HepG2 (cell line): ENCODE measurements around the gene FAM216A. TPM values are rescaled to one million over a fixed set of nuclear protein-coding genes. Genes with fewer than 3 reads are reported as not detected.
A peak's percentile ranks its signal among the peaks of the same experiment; 100 is the strongest.

Source experiments
- ADNP ChIP-seq: sonication (generic); formaldehyde crosslinking; IDR thresholded peaks from 2 replicates; pipeline ENCODE4 v1.4.0; 2020; ENCODE audit warnings: missing genetic modification reagents
- DMAP1 ChIP-seq: IDR thresholded peaks from 2 replicates; pipeline ENCODE4 v1.6.1; 2016
- GZF1 ChIP-seq: sonication (generic); formaldehyde crosslinking; IDR thresholded peaks from 2 replicates; pipeline ENCODE4 v1.5.1; 2020; ENCODE audit warnings: mild to moderate bottlenecking, missing genetic modification reagents
- HOXD1 ChIP-seq: sonication (generic); formaldehyde crosslinking; IDR thresholded peaks from 2 replicates; pipeline ENCODE4 v1.5.0; 2020; ENCODE audit warnings: missing genetic modification reagents
- LCORL ChIP-seq, 2 experiments: fragments of 450-650 bp in 1 of 2; sonication (generic) in 1 of 2; formaldehyde crosslinking in 1 of 2; IDR thresholded peaks; 2 replicates each; pipeline versions ENCODE4 v1.5.0 to v1.6.1; 2017 to 2020; ENCODE audit warnings: antibody characterized with exemption in 1 of 2, missing genetic modification reagents in 1 of 2
- MIER3 ChIP-seq: IDR thresholded peaks from 2 replicates; pipeline ENCODE4 v1.6.1; 2016; ENCODE audit warnings: missing compliant biosample characterization, borderline replicate concordance
- MTA3 ChIP-seq: sonication (generic); formaldehyde crosslinking; IDR thresholded peaks from 2 replicates; pipeline ENCODE4 v1.4.0; 2020; ENCODE audit warnings: missing genetic modification reagents
- REPIN1 ChIP-seq: sonication (generic); formaldehyde crosslinking; IDR thresholded peaks from 2 replicates; pipeline ENCODE4 v1.8.0; 2022; ENCODE audit warnings: missing genetic modification reagents, low read depth, mild to moderate bottlenecking, borderline replicate concordance
- RXRB ChIP-seq: IDR thresholded peaks from 2 replicates; pipeline ENCODE4 v1.6.1; 2016; ENCODE audit warnings: borderline replicate concordance, missing genetic modification reagents, missing compliant biosample characterization
- SALL1 ChIP-seq: sonication (generic); formaldehyde crosslinking; IDR thresholded peaks from 2 replicates; pipeline ENCODE4 v1.8.0; 2022; ENCODE audit warnings: mild to moderate bottlenecking, missing genetic modification reagents
- SP5 ChIP-seq: IDR thresholded peaks from 2 replicates; pipeline ENCODE4 v1.6.1; 2016; ENCODE audit warnings: low read depth, borderline replicate concordance
- TARDBP ChIP-seq: sonication (generic); formaldehyde crosslinking; IDR thresholded peaks from 2 replicates; pipeline ENCODE4 v1.8.0; 2022; ENCODE audit warnings: mild to moderate bottlenecking, missing genetic modification reagents
- TGIF2 ChIP-seq: IDR thresholded peaks from 2 replicates; pipeline ENCODE4 v1.6.1; 2016; ENCODE audit warnings: control low read depth, missing compliant biosample characterization
- ZNF138 ChIP-seq: sonication (generic); formaldehyde crosslinking; IDR thresholded peaks from 2 replicates; pipeline ENCODE4 v1.5.0; 2020; ENCODE audit warnings: mild to moderate bottlenecking, low read depth, missing genetic modification reagents
- ZNF260 ChIP-seq: sonication (generic); formaldehyde crosslinking; IDR thresholded peaks from 2 replicates; pipeline ENCODE4 v1.4.0; 2020; ENCODE audit warnings: missing genetic modification reagents, low read depth, mild to moderate bottlenecking, borderline replicate concordance
- ZNF441 ChIP-seq: sonication (generic); formaldehyde crosslinking; IDR thresholded peaks from 2 replicates; pipeline ENCODE4 v1.7.0; 2021; ENCODE audit warnings: missing genetic modification reagents, borderline replicate concordance
- ZNF556 ChIP-seq: sonication (generic); formaldehyde crosslinking; IDR thresholded peaks from 2 replicates; pipeline ENCODE4 v1.4.0; 2020; ENCODE audit warnings: mild to moderate bottlenecking, missing genetic modification reagents, borderline replicate concordance
- ZNF747 ChIP-seq: sonication (generic); formaldehyde crosslinking; IDR thresholded peaks from 2 replicates; pipeline ENCODE4 v1.8.1; 2023; ENCODE audit warnings: missing genetic modification reagents, mild to moderate bottlenecking, borderline replicate concordance
- ZSCAN9 ChIP-seq: IDR thresholded peaks from 2 replicates; pipeline ENCODE4 v1.6.1; 2016; ENCODE audit warnings: borderline replicate concordance
- polyA plus RNA-seq, 8 experiments: library from polyadenylated mRNA; depleted of rRNA in 3 of 8; stranded (reverse) in 7 of 8; unstranded in 1 of 8; fragments of >200 nt; fragmentation: Illumina TruSeq in 4 of 8; extraction: Trizol in 4 of 8; gene quantifications; 2 replicates each; pipeline versions ENCODE4 v1.2.1 to v1.2.3, GENCODE V29; 2011 to 2016; ENCODE audit warnings: low read depth in 4 of 8, missing spikeins in 1 of 8, mixed read lengths in 1 of 8; ENCODE audit not compliant: insufficient read depth in 1 of 8
- total RNA-seq, 5 experiments: library from RNA; depleted of rRNA; stranded (reverse); fragments of >200 nt; fragmentation: Illumina TruSeq; extraction: Trizol; gene quantifications; 2 replicates each; pipeline ENCODE4 v1.2.3, GENCODE V29; 2016; ENCODE audit warnings: low read depth in 1 of 5
- TF ChIP-seq, protein P1 (sequence below): sonication (generic); formaldehyde crosslinking; conservative IDR thresholded peaks from 2 replicates; pipeline ENCODE4 v1.5.0; 2020; ENCODE audit warnings: missing genetic modification reagents
- TF ChIP-seq, protein P2 (sequence below): sonication (generic); formaldehyde crosslinking; IDR thresholded peaks from 2 replicates; pipeline ENCODE4 v1.4.0; 2020; ENCODE audit warnings: mild to moderate bottlenecking, missing genetic modification reagents
- TF ChIP-seq, protein P3 (sequence below): sonication (generic); formaldehyde crosslinking; IDR thresholded peaks from 2 replicates; pipeline ENCODE4 v1.9.0; 2021; ENCODE audit warnings: missing genetic modification reagents, borderline replicate concordance
- TF ChIP-seq, protein P4 (sequence below): sonication (generic); formaldehyde crosslinking; IDR thresholded peaks from 2 replicates; pipeline ENCODE4 v1.4.0; 2020; ENCODE audit warnings: missing genetic modification reagents

FAM216A gene
- total and polyA plus RNA-seq, 2 of the 13 experiments (the other 11 are each of a cell fraction or from before 2014, with no cell fraction given) = 20.3 to 31.2 TPM

DNA sequence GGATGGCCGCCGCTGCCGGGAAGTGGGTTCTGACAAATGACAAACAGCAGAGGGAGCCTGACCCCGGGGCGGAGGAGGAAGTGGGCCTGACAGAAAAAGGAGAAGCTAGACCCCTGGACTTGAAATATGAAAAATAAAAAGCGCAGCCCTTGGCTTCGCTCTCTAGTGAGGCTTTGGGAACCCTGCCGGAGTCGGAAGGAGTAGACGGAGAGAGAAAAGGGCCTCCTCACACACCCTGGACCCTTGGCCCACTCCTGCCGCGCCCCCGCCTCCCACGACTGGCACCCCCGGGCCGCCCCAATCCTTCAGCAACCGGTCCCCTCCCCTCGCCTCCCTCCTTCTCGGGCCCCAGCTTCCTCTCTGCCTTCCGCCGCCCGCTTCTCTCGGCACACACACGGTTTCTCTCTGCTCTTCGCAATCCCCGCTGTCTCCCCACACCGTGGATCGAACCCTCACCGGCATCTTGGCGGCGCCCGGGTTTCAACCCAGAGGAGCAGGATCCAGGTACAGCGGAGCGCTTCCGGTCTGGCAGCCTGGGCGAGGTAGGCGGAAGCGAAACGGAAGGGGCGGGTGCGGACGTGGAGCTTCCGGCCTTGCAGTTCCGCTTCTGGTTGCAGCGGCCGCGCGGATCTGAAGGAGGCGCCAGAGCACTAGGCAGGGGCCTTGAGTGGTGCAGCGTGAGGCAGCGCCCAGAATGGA is 18.7 kb upstream of the FAM216A start, which contains the start of gene ARPC3 (continued):
- TF ChIP-seq, protein P1, sequence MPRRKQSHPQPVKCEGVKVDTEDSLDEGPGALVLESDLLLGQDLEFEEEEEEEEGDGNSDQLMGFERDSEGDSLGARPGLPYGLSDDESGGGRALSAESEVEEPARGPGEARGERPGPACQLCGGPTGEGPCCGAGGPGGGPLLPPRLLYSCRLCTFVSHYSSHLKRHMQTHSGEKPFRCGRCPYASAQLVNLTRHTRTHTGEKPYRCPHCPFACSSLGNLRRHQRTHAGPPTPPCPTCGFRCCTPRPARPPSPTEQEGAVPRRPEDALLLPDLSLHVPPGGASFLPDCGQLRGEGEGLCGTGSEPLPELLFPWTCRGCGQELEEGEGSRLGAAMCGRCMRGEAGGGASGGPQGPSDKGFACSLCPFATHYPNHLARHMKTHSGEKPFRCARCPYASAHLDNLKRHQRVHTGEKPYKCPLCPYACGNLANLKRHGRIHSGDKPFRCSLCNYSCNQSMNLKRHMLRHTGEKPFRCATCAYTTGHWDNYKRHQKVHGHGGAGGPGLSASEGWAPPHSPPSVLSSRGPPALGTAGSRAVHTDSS = 0 out of 2 replicates have a peak, but pooled peaks have one; percentile 2
- TF ChIP-seq ZNF747 (CRISPR knock-in tag) = peak; percentile 76; the same call in 1 of the 2 replicates
- peak; percentile 8; the same call in 1 of the 2 replicates for TF ChIP-seq HOXD1 (CRISPR knock-in tag)
- TF ChIP-seq ZNF260 (CRISPR knock-in tag) = no peak
- peak; percentile 86 for TF ChIP-seq DMAP1 (CRISPR knock-in tag)
- TF ChIP-seq LCORL (IDR thresholded peaks at IDR 0.05) = no peak
- TF ChIP-seq LCORL (CRISPR knock-in tag; IDR thresholded peaks at IDR 0.05) = peak; percentile 60
- peak; percentile 35; the same call in 1 of the 2 replicates for TF ChIP-seq RXRB
- TF ChIP-seq SP5 (CRISPR knock-in tag) = peak; percentile 79
- peak; percentile 52; the same call in 1 of the 2 replicates for TF ChIP-seq MIER3 (CRISPR knock-in tag)
- TF ChIP-seq ADNP = 0 out of 2 replicates have a peak, but pooled peaks have one; percentile 8
- peak; percentile 68 for TF ChIP-seq REPIN1
- TF ChIP-seq TARDBP (CRISPR knock-in tag) = peak; percentile 70
- TF ChIP-seq TGIF2 (CRISPR knock-in tag) = 0 out of 2 replicates have a peak, but pooled peaks have one; percentile 65
- TF ChIP-seq GZF1 = 0 out of 2 replicates have a peak, but pooled peaks have one; percentile 33
- TF ChIP-seq ZNF441 (CRISPR knock-in tag) = 0 out of 2 replicates have a peak, but pooled peaks have one; percentile 2
- TF ChIP-seq, protein P2, sequence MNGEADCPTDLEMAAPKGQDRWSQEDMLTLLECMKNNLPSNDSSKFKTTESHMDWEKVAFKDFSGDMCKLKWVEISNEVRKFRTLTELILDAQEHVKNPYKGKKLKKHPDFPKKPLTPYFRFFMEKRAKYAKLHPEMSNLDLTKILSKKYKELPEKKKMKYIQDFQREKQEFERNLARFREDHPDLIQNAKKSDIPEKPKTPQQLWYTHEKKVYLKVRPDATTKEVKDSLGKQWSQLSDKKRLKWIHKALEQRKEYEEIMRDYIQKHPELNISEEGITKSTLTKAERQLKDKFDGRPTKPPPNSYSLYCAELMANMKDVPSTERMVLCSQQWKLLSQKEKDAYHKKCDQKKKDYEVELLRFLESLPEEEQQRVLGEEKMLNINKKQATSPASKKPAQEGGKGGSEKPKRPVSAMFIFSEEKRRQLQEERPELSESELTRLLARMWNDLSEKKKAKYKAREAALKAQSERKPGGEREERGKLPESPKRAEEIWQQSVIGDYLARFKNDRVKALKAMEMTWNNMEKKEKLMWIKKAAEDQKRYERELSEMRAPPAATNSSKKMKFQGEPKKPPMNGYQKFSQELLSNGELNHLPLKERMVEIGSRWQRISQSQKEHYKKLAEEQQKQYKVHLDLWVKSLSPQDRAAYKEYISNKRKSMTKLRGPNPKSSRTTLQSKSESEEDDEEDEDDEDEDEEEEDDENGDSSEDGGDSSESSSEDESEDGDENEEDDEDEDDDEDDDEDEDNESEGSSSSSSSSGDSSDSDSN (CRISPR knock-in tag) = peak; percentile 66; the same call in 1 of the 2 replicates
- peak; percentile 73; the same call in 1 of the 2 replicates for TF ChIP-seq ZSCAN9 (CRISPR knock-in tag)
- TF ChIP-seq ZNF138 (CRISPR knock-in tag) = peak; percentile 80; the same call in 1 of the 2 replicates
- TF ChIP-seq SALL1 (CRISPR knock-in tag) = peak; percentile 79
- TF ChIP-seq, protein P3, sequence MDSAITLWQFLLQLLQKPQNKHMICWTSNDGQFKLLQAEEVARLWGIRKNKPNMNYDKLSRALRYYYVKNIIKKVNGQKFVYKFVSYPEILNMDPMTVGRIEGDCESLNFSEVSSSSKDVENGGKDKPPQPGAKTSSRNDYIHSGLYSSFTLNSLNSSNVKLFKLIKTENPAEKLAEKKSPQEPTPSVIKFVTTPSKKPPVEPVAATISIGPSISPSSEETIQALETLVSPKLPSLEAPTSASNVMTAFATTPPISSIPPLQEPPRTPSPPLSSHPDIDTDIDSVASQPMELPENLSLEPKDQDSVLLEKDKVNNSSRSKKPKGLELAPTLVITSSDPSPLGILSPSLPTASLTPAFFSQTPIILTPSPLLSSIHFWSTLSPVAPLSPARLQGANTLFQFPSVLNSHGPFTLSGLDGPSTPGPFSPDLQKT (CRISPR knock-in tag) = peak; percentile 93; the same call in 1 of the 2 replicates
- no peak for TF ChIP-seq MTA3 (CRISPR knock-in tag)
- TF ChIP-seq, protein P4, sequence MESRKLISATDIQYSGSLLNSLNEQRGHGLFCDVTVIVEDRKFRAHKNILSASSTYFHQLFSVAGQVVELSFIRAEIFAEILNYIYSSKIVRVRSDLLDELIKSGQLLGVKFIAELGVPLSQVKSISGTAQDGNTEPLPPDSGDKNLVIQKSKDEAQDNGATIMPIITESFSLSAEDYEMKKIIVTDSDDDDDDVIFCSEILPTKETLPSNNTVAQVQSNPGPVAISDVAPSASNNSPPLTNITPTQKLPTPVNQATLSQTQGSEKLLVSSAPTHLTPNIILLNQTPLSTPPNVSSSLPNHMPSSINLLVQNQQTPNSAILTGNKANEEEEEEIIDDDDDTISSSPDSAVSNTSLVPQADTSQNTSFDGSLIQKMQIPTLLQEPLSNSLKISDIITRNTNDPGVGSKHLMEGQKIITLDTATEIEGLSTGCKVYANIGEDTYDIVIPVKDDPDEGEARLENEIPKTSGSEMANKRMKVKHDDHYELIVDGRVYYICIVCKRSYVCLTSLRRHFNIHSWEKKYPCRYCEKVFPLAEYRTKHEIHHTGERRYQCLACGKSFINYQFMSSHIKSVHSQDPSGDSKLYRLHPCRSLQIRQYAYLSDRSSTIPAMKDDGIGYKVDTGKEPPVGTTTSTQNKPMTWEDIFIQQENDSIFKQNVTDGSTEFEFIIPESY (CRISPR knock-in tag) = 0 out of 2 replicates have a peak, but pooled peaks have one; percentile 51
- peak; percentile 52; the same call in 1 of the 2 replicates for TF ChIP-seq ZNF556 (CRISPR knock-in tag)
